Suprapubic skin (tissue), 3 donors: ENCODE measurements around the gene DPF1.

Experiments used
- EP300 ChIP-seq: sonication (generic); formaldehyde crosslinking; IDR thresholded peaks from one replicate; pipeline ENCODE4 v1.6.1; 2017; ENCODE audit warnings: antibody characterized with exemption
- TF ChIP-seq, protein P1 (sequence below), 2 donors: fragments of 200-600 bp in 1 of 2; fragments of 450-650 bp in 1 of 2; sonication (generic) in 1 of 2; IDR thresholded peaks; one replicate each; pipeline ENCODE4 v1.5.1; 2016 to 2019; ENCODE audit warnings: antibody characterized with exemption in 2 of 2, mild to moderate bottlenecking in 1 of 2, moderate library complexity in 1 of 2

DNA sequence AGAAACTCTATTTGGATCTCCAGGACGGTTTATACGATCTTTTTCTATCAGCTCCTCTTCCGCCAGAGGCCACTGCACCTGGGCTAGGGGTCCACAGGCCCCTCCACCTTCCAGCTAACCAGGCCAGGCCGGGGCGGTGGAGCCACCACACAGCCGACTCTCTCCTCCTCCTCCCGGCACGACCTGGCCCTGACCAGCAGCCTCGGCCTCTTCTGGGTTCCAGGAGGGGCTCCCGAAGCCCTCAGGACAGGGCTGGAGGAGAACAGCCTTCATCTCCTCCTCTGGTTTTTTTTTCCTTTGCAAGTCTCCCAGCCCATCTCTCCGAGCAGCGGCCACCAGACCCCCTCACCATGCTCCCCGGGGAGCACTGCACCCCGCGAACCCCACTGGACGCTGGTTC is 17.1 kb downstream of the DPF1 start:
- no peak for TF ChIP-seq EP300
- TF ChIP-seq, protein P1, sequence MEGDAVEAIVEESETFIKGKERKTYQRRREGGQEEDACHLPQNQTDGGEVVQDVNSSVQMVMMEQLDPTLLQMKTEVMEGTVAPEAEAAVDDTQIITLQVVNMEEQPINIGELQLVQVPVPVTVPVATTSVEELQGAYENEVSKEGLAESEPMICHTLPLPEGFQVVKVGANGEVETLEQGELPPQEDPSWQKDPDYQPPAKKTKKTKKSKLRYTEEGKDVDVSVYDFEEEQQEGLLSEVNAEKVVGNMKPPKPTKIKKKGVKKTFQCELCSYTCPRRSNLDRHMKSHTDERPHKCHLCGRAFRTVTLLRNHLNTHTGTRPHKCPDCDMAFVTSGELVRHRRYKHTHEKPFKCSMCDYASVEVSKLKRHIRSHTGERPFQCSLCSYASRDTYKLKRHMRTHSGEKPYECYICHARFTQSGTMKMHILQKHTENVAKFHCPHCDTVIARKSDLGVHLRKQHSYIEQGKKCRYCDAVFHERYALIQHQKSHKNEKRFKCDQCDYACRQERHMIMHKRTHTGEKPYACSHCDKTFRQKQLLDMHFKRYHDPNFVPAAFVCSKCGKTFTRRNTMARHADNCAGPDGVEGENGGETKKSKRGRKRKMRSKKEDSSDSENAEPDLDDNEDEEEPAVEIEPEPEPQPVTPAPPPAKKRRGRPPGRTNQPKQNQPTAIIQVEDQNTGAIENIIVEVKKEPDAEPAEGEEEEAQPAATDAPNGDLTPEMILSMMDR (IDR thresholded peaks at IDR 0.05) = no peak
